Activated naive CD8-positive, alpha-beta T cell treated with anti-CD3 and anti-CD28 coated beads for 36 hours (primary cell): ENCODE measurements around the gene DPM1. TPM values are rescaled to one million over a fixed set of nuclear protein-coding genes. Genes with fewer than 3 reads are reported as not detected.
"Not testable (repeated sequence)": the region's sequence is repeated elsewhere in the genome, so short reads cannot be mapped to it uniquely, and the experiment has no call there.

Source experiments
- DNase-seq: peaks from one replicate; pipeline ENCODE4 v3.0.0; 2021
- H3K27ac Mint-ChIP-seq: one replicate; pipeline ENCODE4 v1.8.0; 2022; ENCODE audit warnings: mild to moderate bottlenecking, moderate library complexity, mixed read lengths
- H3K27me3 Mint-ChIP-seq: one replicate; pipeline ENCODE4 v1.8.0; 2022; ENCODE audit warnings: mild to moderate bottlenecking, mixed read lengths
- H3K36me3 Mint-ChIP-seq: one replicate; pipeline ENCODE4 v1.8.0; 2021; ENCODE audit warnings: mild to moderate bottlenecking, mixed read lengths
- H3K4me1 Mint-ChIP-seq: one replicate; pipeline ENCODE4 v1.8.0; 2021; ENCODE audit warnings: mixed read lengths
- H3K4me3 Mint-ChIP-seq: one replicate; pipeline ENCODE4 v1.8.0; 2022; ENCODE audit warnings: mild to moderate bottlenecking, moderate library complexity, mixed read lengths
- H3K9me3 Mint-ChIP-seq: one replicate; pipeline ENCODE4 v1.8.0; 2022; ENCODE audit warnings: mixed read lengths
- total RNA-seq, 2 experiments: library from RNA; stranded (reverse); gene quantifications; one replicate each; pipeline ENCODE4 v1.2.3, GENCODE V29; 2021

Gene DPM1
- total RNA-seq, 2 experiments from 2014 or later, result 84.6 to 88.1 TPM

DNA sequence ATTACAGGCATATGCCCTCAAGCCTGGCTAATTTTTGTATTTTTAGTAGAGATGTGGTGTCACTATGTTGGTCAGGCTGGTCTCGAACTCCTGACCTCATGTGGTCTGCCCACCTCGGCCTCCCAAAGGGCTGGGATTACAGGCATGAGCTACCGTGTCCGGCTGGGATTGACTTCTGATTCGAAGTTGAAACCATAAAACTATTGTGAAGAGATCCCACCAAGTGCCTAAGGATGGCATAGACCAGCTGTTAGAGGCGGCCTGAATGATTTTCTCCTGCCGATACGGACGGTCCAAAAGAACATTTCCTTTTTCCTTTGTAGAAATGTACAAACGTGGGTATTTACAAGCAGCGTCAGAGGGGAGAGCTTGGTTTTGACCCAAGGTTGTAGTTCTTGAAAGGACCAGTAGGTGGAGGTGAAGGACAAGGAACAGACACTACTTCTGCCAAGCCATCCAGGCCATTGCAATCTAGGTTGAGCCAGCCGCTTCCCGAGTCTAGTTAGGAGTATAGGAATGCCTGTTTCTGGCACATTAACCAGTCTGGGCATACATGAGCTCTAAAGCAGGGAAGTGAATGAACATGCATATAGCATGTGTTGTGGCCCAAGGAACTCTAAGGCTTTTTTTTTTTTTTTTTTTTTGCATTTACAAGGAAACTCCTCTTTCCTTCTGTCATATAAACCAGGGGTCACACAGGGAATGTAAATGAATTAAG lies 29.3 kb upstream of the DPM1 start:
- Mint-ChIP-seq H3K4me1 (peaks cover 2% of the 10 kb centered on the region), H3K27ac (no peak overlapping the region), H3K27me3 (peaks cover 31% of the 10 kb centered on the region), H3K36me3 (no peaks in the 10 kb centered on the region), H3K4me3 (no peak overlapping the region), H3K9me3 (no peaks in the 10 kb centered on the region)
- peak; percentile 49 for DNase-seq

GRCh38 chr20:50983321-50983720 lies 25.0 kb upstream of the DPM1 start:
- DNase-seq, result no peak
- H3K36me3 Mint-ChIP-seq, result no peaks in the 10 kb centered on the region
- H3K4me3 Mint-ChIP-seq, result no peak overlapping the region
- H3K4me1 Mint-ChIP-seq, result peaks cover 16% of the 10 kb centered on the region
- no peak overlapping the region for H3K27ac Mint-ChIP-seq
- H3K27me3 Mint-ChIP-seq, result peaks cover 42% of the 10 kb centered on the region
- H3K9me3 Mint-ChIP-seq, result no peaks in the 10 kb centered on the region

DNA sequence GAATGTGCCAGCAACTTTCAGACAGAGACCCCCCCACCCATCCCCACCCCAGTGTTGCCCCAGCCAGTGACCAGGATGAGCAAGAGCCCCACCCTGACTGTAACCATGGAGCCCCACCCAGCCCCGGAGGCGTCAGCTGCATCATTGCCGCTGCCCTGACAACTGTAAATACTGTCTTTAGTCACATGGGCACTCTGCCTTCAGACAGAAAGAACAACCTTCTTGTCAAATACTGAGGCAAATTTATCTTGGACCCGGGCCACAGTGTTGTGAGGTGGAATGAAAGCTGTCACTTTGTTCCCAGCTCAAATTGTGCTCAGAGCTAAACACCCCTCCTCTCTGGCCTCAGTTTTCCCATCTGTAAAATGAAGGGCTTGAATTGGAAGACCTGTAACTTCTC lies 24.0 kb upstream of the DPM1 start:
- peaks cover 39% of the 10 kb centered on the region for H3K27me3 Mint-ChIP-seq
- no peak overlapping the region for H3K4me3 Mint-ChIP-seq
- DNase-seq, result peak; percentile 10

DNA sequence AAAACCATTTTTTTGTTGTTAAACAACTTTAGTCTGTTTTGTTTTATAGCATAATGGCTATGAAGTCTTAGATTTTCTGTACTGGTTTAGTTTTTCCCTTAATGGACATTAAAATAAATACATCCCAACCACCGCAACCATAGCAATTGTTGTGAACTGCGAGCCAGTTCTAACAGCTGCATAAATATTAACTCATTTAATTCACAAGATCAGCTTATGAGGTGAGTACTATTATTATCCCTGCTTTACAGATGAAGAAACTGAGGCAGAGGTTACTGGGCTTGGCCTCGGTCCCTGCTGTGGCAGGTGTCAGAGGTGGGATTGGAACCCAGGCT lies 23.3 kb upstream of the DPM1 start:
- Mint-ChIP-seq H3K9me3 (no peaks in the 10 kb centered on the region), H3K36me3 (no peaks in the 10 kb centered on the region), H3K4me1 (peaks cover 14% of the 10 kb centered on the region), H3K4me3 (no peak overlapping the region), H3K27ac (no peak overlapping the region), H3K27me3 (peaks cover 34% of the 10 kb centered on the region)
- DNase-seq, result no peak

More for the DNA sequence above, 24.0 kb upstream of the DPM1 start:
- no peaks in the 10 kb centered on the region for H3K9me3 Mint-ChIP-seq
- no peak overlapping the region for H3K27ac Mint-ChIP-seq
- peaks cover 14% of the 10 kb centered on the region for H3K4me1 Mint-ChIP-seq
- no peaks in the 10 kb centered on the region for H3K36me3 Mint-ChIP-seq

- peak overlapping the region; percentile 83 for H3K27ac Mint-ChIP-seq
These were observed 22.8 kb upstream of the DPM1 start for GRCh38 chr20:50980851-50981713.

DNA sequence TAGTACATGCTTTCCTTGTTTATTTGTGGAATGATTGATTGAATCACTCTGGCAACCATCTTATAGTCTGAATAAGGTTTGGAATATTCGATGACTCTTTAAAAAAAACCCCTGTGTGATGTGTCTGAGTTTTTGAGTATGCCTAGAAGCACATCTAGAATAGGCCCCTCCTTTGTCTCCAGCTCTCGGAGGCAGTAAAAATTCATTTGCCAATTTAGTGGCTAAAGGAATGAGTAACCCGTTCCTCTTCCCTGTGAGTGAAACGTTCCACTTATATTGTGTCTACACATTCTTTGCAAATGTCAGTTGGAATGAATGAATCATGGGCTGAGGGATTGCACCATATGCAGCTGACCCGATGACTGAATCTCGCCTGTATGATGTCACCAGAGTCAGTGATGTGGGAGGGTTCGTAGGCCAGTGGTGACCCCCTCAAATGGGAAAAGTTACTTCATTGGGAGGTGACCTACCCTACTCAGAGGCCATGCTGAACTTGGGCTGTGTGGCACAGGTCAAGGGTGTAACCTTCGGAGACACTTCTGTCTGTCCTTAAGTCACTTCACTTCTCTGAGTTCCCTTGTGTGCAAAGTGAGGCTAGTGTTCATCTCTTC lies 21.8 kb upstream of the DPM1 start:
- Mint-ChIP-seq H3K36me3 (no peaks in the 10 kb centered on the region), H3K4me3 (no peak overlapping the region), H3K27ac (peak overlapping the region; percentile 83), H3K27me3 (peaks cover 29% of the 10 kb centered on the region), H3K4me1 (peaks cover 14% of the 10 kb centered on the region), H3K9me3 (no peaks in the 10 kb centered on the region)
- DNase-seq, result peak; percentile 58

More at GRCh38 chr20:50980851-50981713, 22.8 kb upstream of the DPM1 start:
- peaks cover 28% of the 10 kb centered on the region for H3K27me3 Mint-ChIP-seq
- no peak overlapping the region for H3K4me3 Mint-ChIP-seq
- H3K4me1 Mint-ChIP-seq, result peaks cover 14% of the 10 kb centered on the region
- no peaks in the 10 kb centered on the region for H3K9me3 Mint-ChIP-seq
- peak; percentile 63 for DNase-seq
- no peaks in the 10 kb centered on the region for H3K36me3 Mint-ChIP-seq

DNA sequence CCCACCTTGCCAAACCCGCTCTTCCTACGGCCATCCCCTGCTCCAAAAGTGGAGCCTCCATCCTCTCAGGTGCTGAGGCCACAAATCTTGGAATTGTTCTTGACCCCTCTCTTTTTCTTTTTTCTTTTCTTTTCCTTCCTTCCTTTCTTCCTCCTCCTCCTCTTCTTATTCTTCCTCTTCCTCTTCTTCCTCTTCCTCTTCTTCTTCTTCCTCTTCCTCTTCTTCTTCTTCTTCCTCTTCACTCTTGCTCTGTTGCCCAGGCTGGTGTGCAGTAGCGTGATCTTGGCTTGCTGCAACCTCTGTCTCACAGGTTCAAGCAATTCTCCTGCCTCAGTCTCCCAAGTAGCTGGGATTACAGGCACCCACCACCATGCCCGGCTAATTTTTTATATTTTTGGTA lies 20.2 kb upstream of the DPM1 start:
- DNase-seq, H3K36me3 Mint-ChIP-seq, H3K4me3 Mint-ChIP-seq, H3K27ac Mint-ChIP-seq, H3K9me3 Mint-ChIP-seq: not testable (repeated sequence)
- Mint-ChIP-seq H3K4me1 (peaks cover 14% of the 10 kb centered on the region), H3K27me3 (peaks cover 25% of the 10 kb centered on the region)

DNA sequence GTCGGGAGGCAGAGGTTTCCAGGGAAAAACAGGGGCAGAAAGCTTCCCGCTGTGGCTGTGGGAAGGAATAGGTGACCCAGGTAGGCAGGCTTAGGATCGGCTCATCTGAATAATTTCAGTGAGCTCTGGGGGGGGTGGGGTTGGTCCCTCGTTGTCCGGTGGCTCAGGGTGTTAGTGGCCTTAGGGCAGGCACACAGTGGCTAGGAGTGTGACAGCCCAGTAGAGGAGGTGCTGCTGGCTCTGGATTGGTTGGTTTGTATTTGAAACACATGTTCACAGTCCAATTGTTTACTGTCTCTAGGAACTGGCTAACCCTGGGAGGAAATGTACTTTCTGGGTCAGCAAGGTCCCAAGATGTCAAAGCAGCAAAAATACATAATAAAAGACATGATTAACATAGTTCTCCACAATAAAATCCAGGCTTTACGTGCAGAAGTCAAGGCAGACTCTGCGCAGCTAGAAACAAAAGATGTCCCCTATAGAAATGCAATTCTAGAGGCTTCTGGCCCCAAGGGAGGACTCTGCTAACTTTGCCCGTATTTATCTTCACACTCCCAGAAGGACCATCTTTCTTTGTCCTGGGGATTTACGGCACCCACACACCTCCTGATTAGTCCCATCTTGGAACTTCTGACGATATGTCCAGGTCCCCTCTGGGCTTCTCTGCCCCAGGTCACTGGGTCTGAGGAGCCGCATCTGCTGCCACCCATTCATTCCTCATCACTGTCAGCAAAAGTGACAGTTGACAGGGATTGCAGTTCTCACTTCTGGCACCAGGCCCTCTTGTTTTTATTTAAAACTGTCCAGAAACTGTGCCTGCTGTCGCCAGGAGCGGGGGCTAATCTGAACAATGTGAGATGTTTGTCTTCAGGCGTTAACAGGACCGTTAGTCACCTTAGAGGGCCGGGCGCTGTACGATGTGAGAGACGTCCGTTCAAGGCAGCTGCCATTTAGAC lies 19.0 kb upstream of the DPM1 start:
- no peaks in the 10 kb centered on the region for H3K9me3 Mint-ChIP-seq
- H3K4me3 Mint-ChIP-seq, result no peak overlapping the region
- H3K27ac Mint-ChIP-seq, result no peak overlapping the region
- H3K4me1 Mint-ChIP-seq, result peaks cover 14% of the 10 kb centered on the region
- no peak for DNase-seq
- peaks cover 15% of the 10 kb centered on the region for H3K27me3 Mint-ChIP-seq
- no peaks in the 10 kb centered on the region for H3K36me3 Mint-ChIP-seq

- no peak overlapping the region for H3K27ac Mint-ChIP-seq
- H3K4me1 Mint-ChIP-seq, result peaks cover 10% of the 10 kb centered on the region
- H3K27me3 Mint-ChIP-seq, result peaks cover 10% of the 10 kb centered on the region
- no peaks in the 10 kb centered on the region for H3K36me3 Mint-ChIP-seq
- H3K9me3 Mint-ChIP-seq, result no peaks in the 10 kb centered on the region
- no peak for DNase-seq
- H3K4me3 Mint-ChIP-seq, result no peak overlapping the region
These were observed 17.5 kb upstream of the DPM1 start for GRCh38 chr20:50975701-50976330.

GRCh38 chr20:50969912-50970311 lies 11.6 kb upstream of the DPM1 start:
- Mint-ChIP-seq H3K4me3 (no peak overlapping the region), H3K9me3 (no peaks in the 10 kb centered on the region), H3K36me3 (no peaks in the 10 kb centered on the region), H3K4me1 (no peaks in the 10 kb centered on the region), H3K27me3 (no peaks in the 10 kb centered on the region), H3K27ac (no peak overlapping the region)
- DNase-seq, result no peak

- no peak for DNase-seq
- H3K4me3 Mint-ChIP-seq, result no peak overlapping the region
- H3K27ac Mint-ChIP-seq, result no peak overlapping the region
- no peaks in the 10 kb centered on the region for H3K27me3 Mint-ChIP-seq
- H3K4me1 Mint-ChIP-seq, result no peaks in the 10 kb centered on the region
- H3K9me3 Mint-ChIP-seq, result no peaks in the 10 kb centered on the region
- H3K36me3 Mint-ChIP-seq, result no peaks in the 10 kb centered on the region
These were observed 11.1 kb upstream of the DPM1 start for GRCh38 chr20:50969435-50969834.

DNA sequence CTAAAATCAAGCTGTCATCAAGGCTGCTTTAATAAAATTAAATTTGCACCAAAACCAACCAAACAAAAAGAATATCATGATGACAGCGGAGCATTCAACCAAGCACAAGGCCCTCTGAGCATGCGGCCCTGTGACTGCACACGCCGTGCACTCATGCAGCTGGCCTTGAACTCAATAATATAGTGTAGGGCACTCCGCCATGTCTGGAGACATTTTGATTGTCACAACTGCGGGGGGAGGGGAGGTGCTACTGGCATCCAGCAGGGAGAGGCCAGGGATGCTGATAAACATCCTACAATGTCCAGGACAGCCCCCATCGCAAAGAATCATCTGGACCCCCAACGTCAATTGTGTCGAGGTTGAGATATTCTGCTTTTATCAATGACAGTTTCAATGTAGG lies 10.0 kb upstream of the DPM1 start:
- DNase-seq, result no peak
- H3K27me3 Mint-ChIP-seq, result no peaks in the 10 kb centered on the region

GRCh38 chr20:50967586-50967985 lies 9.3 kb upstream of the DPM1 start:
- Mint-ChIP-seq H3K27me3 (no peaks in the 10 kb centered on the region), H3K9me3 (no peaks in the 10 kb centered on the region), H3K4me1 (peaks cover 7% of the 10 kb centered on the region), H3K4me3 (no peak overlapping the region), H3K27ac (no peak overlapping the region), H3K36me3 (peaks cover 1% of the 10 kb centered on the region)
- DNase-seq, result no peak

More for the DNA sequence above, 10.0 kb upstream of the DPM1 start:
- no peaks in the 10 kb centered on the region for H3K9me3 Mint-ChIP-seq
- no peak overlapping the region for H3K27ac Mint-ChIP-seq
- no peaks in the 10 kb centered on the region for H3K36me3 Mint-ChIP-seq
- peaks cover 2% of the 10 kb centered on the region for H3K4me1 Mint-ChIP-seq
- H3K4me3 Mint-ChIP-seq, result no peak overlapping the region

GRCh38 chr20:50959543-50960126 lies 1.3 kb upstream of the DPM1 start:
- H3K9me3 Mint-ChIP-seq, result no peaks in the 10 kb centered on the region
- peaks cover 29% of the 10 kb centered on the region for H3K36me3 Mint-ChIP-seq
- H3K27me3 Mint-ChIP-seq, result no peaks in the 10 kb centered on the region
- DNase-seq, result no peak
- peak overlapping the region; percentile 98 for H3K27ac Mint-ChIP-seq
- H3K4me1 Mint-ChIP-seq, result peaks cover 46% of the 10 kb centered on the region
- peak overlapping the region; percentile 94 for H3K4me3 Mint-ChIP-seq
